Esophagus muscularis mucosa (tissue), 3 donors: ENCODE measurements around the gene ECHDC1.

Source experiments
- POLR2A ChIP-seq: fragments of 450-650 bp; IDR thresholded peaks from one replicate; pipeline ENCODE4 v1.6.1; 2017; ENCODE audit warnings: antibody characterized with exemption, moderate library complexity, mild to moderate bottlenecking, low read depth
- POLR2AphosphoS5 ChIP-seq, 2 donors: sonication (generic); formaldehyde crosslinking; IDR thresholded peaks; one replicate each; pipeline ENCODE4 v1.6.1; 2017; ENCODE audit warnings: antibody characterized with exemption in 2 of 2
- TF ChIP-seq, protein P1 (sequence below), 3 experiments: fragments of 200-600 bp in 2 of 3; fragments of 450-650 bp in 1 of 3; sonication (generic) in 2 of 3; IDR thresholded peaks; one replicate each; pipeline ENCODE4 v1.5.1; 2017 to 2019; ENCODE audit warnings: antibody characterized with exemption in 3 of 3, mild to moderate bottlenecking in 2 of 3, moderate library complexity in 1 of 3

GRCh38 chr6:127297502-127298070, 45.8 kb downstream of the ECHDC1 start:
- TF ChIP-seq, protein P1, sequence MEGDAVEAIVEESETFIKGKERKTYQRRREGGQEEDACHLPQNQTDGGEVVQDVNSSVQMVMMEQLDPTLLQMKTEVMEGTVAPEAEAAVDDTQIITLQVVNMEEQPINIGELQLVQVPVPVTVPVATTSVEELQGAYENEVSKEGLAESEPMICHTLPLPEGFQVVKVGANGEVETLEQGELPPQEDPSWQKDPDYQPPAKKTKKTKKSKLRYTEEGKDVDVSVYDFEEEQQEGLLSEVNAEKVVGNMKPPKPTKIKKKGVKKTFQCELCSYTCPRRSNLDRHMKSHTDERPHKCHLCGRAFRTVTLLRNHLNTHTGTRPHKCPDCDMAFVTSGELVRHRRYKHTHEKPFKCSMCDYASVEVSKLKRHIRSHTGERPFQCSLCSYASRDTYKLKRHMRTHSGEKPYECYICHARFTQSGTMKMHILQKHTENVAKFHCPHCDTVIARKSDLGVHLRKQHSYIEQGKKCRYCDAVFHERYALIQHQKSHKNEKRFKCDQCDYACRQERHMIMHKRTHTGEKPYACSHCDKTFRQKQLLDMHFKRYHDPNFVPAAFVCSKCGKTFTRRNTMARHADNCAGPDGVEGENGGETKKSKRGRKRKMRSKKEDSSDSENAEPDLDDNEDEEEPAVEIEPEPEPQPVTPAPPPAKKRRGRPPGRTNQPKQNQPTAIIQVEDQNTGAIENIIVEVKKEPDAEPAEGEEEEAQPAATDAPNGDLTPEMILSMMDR (IDR thresholded peaks at IDR 0.05), result no peak
- no peak for TF ChIP-seq POLR2A
- TF ChIP-seq POLR2AphosphoS5 (IDR thresholded peaks at IDR 0.05), result no peak
